ENCODE data around the gene NRN1.
"Not testable (repeated sequence)": the region's sequence is repeated elsewhere in the genome, so short reads cannot be mapped to it uniquely, and the experiment has no call there.

The NRN1 gene

DNA sequence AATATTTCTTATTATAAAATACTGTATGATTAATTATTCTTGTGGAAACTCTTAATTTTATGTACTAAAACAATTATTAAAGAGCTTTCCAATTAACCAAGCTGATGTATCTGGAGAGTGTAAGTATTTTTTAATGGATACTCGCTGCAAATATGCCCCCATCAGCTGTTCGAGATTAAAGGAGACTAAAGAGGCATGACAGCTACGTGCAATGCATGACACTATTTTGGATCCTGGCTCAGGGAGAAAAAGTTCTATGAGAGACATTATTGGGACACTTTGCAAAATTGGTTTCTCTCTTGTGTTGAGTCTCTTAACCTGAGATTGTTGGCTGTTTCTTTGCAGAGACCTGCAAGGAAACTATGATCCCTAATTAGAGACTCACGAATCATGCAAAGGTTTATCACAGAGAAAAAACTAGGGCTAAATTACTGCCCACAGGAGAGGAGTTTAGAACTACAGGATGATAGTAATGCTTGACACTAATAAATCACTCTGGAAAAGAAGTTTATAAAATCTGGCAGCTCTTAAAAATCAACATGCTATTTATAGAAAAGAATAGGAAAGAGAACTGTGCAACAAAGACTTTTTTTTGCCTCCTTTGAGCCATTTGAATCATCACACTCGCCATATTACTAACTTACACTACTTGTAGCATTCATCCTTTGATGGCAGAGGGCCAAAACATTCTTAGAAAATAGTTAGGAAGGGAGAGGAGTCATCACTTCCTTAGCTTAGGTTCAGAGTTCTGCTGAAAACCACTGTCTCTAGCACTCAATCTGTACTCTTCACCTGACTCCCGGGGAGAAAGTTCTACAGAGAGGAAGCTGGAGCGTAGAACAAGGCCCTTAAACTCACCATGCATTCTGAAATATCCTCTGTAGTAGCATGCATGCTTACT lies 25.3 kb downstream of the NRN1 start:
- no peak for DNase-seq

DNA sequence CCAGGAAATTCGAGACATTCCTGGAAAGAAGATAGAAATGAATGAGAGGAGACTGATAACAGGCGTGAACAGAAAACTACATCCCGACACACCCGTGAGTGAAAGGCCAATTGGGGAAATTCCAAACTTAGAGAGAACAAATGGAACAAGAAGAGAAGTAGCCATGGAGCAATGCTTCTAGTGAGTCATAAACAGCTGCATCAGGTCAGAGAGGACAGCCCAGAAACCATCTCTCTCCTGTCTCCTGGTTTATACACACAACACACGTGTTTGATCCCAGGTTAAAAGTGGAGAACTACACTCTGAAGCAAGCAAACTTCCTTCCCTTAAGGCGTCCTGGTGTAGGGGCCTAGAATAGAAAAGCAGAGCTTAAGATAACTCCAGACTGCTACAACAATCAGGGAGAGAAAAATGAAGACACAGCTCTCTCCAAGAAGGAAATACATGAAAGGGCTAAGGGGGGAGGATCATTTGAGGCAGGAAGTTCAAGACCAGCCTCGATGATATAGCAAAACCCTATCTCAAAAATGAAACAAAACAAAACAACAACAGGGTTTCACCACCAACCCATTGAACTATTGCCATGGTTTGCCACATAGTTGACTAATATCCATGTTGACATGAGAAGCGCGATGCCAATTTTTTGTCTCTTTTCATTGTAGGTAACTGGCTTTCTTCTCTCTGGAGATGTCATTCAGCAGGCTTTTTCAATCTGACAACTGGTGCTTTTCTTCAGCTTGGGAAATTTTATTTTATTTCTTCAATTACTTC lies 26.9 kb downstream of the NRN1 start:
- DNase-seq: no peak

- no peak for DNase-seq
Measured at GRCh38 chr6:5976811-5977210, 29.9 kb downstream of the NRN1 start.

GRCh38 chr6:5968817-5969734 lies 37.6 kb downstream of the NRN1 start:
- DNase-seq: no peak

GRCh38 chr6:5968036-5968435 lies 38.7 kb downstream of the NRN1 start:
- DNase-seq: not testable (repeated sequence)

DNA sequence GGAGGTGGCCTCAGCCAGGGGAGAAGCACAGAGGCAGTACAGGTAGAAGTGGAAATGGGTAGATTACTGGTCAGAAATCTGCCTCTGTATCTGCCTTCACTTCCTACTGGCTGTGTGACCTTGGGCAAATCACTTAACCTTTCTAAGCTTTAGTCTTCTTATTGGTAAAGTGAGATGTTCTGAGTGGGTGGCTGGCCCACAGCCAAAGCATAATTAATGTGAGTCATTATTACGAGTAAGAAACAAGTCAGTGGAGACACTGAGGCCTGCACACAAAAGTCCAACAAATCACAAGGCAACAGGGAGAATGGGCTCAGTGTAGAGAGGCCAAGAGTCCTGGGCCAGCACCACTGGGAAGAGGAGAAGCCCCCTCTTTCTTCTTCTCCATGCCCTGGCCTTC lies 39.1 kb downstream of the NRN1 start:
- DNase-seq: peak in 1 of 2 donors; percentile 6

DNA sequence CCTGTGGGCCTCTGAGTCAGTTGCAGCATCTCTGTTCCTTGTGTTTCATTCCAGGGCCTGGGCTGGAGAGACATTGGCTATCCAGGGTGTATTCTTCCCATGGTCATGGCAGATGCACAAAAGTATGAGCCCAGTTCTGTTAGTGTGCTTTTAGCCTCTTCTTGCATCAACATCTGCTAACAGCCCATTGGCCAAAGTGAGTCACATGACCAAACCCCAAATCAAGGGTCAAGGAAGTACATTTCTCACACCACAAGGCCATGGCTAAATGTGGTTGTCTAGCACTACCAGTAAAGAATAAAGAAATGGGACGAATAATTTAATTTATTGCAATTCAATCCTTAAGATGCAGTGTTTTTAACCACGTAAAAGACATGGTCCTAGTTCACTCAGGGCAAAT lies 43.9 kb downstream of the NRN1 start:
- DNase-seq: no peak

DNA sequence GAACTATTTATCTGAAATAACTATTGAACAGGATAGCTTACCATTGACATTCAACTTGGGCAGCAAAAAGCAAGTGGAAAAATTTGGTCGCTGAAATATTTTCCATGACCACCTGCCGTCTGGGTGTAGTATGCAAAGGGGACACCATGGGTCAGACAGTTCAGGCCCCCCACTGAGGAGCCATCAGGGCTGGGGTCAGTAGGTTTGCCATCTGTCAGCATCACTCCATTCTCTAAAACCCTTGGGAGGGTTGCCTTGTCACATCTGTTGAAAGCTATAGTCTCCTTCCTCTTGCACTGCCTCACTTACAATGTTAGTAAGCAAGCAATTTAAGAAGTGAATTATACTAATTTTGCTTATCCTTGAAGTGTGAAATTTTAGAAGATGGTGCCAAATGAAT lies 44.9 kb downstream of the NRN1 start:
- DNase-seq: no peak

- DNase-seq: no peak
Measured at GRCh38 chr6:5960456-5960855, 46.3 kb downstream of the NRN1 start.

DNA sequence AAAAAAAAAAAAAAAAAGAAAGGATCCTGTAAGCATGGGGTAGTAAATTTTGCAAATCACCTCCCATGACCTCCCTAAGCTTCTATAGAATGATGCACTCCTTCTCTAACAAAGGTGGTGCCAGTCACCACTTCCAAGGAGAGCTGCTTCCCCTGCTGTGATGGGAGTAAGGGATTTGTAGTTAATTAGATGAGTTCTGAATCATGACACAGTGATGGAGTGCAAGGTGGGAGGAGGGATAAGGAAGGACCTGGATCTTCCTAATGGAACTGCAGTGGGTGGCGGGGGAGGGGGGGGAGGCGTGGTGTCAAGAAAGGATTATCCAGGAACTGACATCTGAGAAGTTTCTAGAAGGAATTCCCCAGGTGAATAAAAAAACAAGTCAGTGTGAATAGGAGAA lies 47.8 kb downstream of the NRN1 start:
- DNase-seq: no peak

DNA sequence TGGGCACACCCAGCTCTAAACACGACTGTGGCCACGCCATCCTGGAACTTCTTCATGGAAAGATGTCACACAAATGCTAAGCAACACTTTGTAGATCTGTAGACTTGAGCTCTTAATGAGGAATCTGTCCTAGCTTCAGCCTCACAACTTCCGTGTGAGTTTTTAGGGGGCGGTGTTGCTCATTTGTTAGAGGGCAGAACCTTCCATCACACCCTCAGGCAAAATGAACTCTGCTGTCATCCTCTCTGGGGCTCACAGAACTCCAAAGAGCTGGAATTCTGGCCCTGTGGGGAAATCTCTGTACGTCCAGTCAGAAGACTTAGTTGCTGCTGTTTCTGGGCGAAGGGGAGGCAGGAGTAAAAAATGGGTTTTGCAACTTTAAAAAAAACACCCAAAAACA lies 49.8 kb downstream of the NRN1 start:
- no peak for DNase-seq

DNA sequence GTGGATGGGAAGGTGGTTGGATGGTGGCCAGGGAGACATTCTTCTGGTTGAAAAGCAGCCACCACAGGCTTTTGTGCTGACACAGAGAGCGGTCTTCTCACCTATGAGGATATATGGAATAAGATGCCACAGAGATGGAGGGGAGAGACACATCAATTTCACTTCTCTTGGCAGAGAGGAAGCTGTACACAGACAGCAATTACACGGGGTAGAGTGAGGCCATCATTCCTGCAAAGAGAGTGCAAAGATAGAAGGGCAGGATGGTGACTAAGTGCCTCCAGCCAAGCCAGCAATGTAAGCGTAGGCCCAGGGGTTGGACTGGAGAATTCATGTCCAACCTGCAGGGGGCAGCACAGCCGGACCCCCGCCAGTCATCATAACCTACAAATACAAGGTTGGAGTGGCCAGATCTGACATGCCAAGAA lies 56.4 kb downstream of the NRN1 start:
- DNase-seq: no peak
